ENCODE data around the gene BUB1B.

Gene BUB1B

GRCh38 chr15:40217166-40217824 lies 56.4 kb downstream of the BUB1B start:
- no peak for DNase-seq (ENCODE audit: insufficient read length, low spot score)
- peak; percentile 73 for TF ChIP-seq CTCF (IDR thresholded peaks at IDR 0.05; ENCODE audit: insufficient read depth, missing control alignments)
- FAIRE-seq: peak; percentile 88

GRCh38 chr15:40219801-40220200 lies 58.9 kb downstream of the BUB1B start:
- TF ChIP-seq CTCF (IDR thresholded peaks at IDR 0.05; ENCODE audit: insufficient read depth, missing control alignments): no peak
- DNase-seq (ENCODE audit: insufficient read length, low spot score): no peak
- FAIRE-seq: no peak

- no peak for FAIRE-seq
- no peak for TF ChIP-seq CTCF (IDR thresholded peaks at IDR 0.05; ENCODE audit: insufficient read depth, missing control alignments)
- no peak for DNase-seq (ENCODE audit: insufficient read length, low spot score)
Observed at GRCh38 chr15:40222131-40222530, 61.3 kb downstream of the BUB1B start.

- DNase-seq (ENCODE audit: insufficient read length, low spot score): no peak
- no peak for FAIRE-seq
- no peak for TF ChIP-seq CTCF (IDR thresholded peaks at IDR 0.05; ENCODE audit: insufficient read depth, missing control alignments)
Observed at GRCh38 chr15:40226736-40227135, 65.9 kb downstream of the BUB1B start.

- FAIRE-seq: no peak
- DNase-seq (ENCODE audit: insufficient read length, low spot score): no peak
- TF ChIP-seq CTCF (IDR thresholded peaks at IDR 0.05; ENCODE audit: insufficient read depth, missing control alignments): no peak
Observed at GRCh38 chr15:40229316-40229715, 68.4 kb downstream of the BUB1B start.

GRCh38 chr15:40229956-40230355 lies 69.1 kb downstream of the BUB1B start:
- DNase-seq (ENCODE audit: insufficient read length, low spot score) (no peak), FAIRE-seq (no peak)
- no peak for TF ChIP-seq CTCF (IDR thresholded peaks at IDR 0.05; ENCODE audit: insufficient read depth, missing control alignments)

GRCh38 chr15:40232625-40233070 lies 71.8 kb downstream of the BUB1B start:
- no peak for TF ChIP-seq CTCF (IDR thresholded peaks at IDR 0.05; ENCODE audit: insufficient read depth, missing control alignments)
- FAIRE-seq (no peak), DNase-seq (ENCODE audit: insufficient read length, low spot score) (no peak)
